Upper lobe of right lung (tissue), 1 donor: ENCODE measurements around the gene ZDHHC14. TPM values are rescaled to one million over a fixed set of nuclear protein-coding genes. Genes with fewer than 3 reads are reported as not detected.

Experiments used
- ATAC-seq: fragments of 200-7000 bp; cut with Tn5 transposase; one replicate; pipeline ENCODE4 v1.9.1; 2020; ENCODE audit warnings: mild to moderate bottlenecking, moderate library complexity
- DNase-seq: peaks from one replicate; pipeline ENCODE4 v3.0.0-alpha.2; 2020
- H3K27ac ChIP-seq: fragments of 200-600 bp; one replicate; pipeline ENCODE4 v1.8.0; 2022
- H3K27me3 ChIP-seq: fragments of 200-600 bp; one replicate; pipeline ENCODE4 v1.8.0; 2022; ENCODE audit warnings: mild to moderate bottlenecking
- H3K36me3 ChIP-seq: fragments of 200-600 bp; one replicate; pipeline ENCODE4 v1.8.0; 2022
- H3K4me1 ChIP-seq: fragments of 200-600 bp; one replicate; pipeline ENCODE4 v1.8.0; 2022
- H3K4me3 ChIP-seq: fragments of 200-600 bp; one replicate; pipeline ENCODE4 v1.8.0; 2022; ENCODE audit warnings: mild to moderate bottlenecking
- H3K9me3 ChIP-seq: fragments of 200-600 bp; one replicate; pipeline ENCODE4 v1.8.0; 2022
- CTCF ChIP-seq: fragments of 200-600 bp; IDR thresholded peaks from one replicate; pipeline ENCODE4 v1.8.0; 2022; ENCODE audit warnings: antibody characterized with exemption
- intact Hi-C: fragments of 100-400 bp; cut with DNase I; formaldehyde crosslinking; loops from one replicate; pipeline ENCODE4 v1.11.0; 2022
- total RNA-seq: library from RNA; stranded (reverse); fragmentation: NEBNext Ultra II Directional; extraction: Animal tissue kit (Norgen Biotek cat#: 25700); gene quantifications from one replicate; pipeline ENCODE4 v1.2.1, GENCODE V29; 2021
- donor health status: DM: no; HTN: yes; CAD: no; lungs with severe emphysema.

ZDHHC14 gene
- total RNA-seq, 1 donor from 2014 or later = 12.2 TPM

DNA sequence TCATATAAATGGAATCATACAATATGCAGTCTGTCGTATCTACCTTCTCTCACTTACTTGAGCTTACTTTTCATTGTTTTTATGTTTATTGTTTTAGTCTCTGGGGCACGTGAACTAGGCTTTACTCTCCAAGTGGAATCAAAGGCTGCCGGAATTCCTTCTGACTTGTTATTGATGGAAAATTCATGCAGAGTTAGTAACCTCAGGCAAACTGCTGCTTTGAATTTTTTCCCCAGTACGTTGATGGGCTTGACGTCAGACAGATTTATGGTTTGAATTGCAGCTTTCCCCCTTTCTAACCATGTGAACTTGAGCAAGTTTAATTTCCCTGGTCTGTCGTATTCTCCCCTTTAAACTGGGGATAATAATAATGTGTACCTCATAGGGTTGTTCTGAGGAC is 68.6 kb downstream of the ZDHHC14 start:
- ATAC-seq (no peak), DNase-seq (no peak)
- no peaks in the 10 kb centered on the region for H3K4me1 ChIP-seq
- intact Hi-C loops = no loop called here
- no peaks in the 10 kb centered on the region for H3K27me3 ChIP-seq
- no peak overlapping the region for H3K4me3 ChIP-seq
- no peak for TF ChIP-seq CTCF
- H3K9me3 ChIP-seq = no peaks in the 10 kb centered on the region
- no peaks in the 10 kb centered on the region for H3K36me3 ChIP-seq
- H3K27ac ChIP-seq = no peak overlapping the region

DNA sequence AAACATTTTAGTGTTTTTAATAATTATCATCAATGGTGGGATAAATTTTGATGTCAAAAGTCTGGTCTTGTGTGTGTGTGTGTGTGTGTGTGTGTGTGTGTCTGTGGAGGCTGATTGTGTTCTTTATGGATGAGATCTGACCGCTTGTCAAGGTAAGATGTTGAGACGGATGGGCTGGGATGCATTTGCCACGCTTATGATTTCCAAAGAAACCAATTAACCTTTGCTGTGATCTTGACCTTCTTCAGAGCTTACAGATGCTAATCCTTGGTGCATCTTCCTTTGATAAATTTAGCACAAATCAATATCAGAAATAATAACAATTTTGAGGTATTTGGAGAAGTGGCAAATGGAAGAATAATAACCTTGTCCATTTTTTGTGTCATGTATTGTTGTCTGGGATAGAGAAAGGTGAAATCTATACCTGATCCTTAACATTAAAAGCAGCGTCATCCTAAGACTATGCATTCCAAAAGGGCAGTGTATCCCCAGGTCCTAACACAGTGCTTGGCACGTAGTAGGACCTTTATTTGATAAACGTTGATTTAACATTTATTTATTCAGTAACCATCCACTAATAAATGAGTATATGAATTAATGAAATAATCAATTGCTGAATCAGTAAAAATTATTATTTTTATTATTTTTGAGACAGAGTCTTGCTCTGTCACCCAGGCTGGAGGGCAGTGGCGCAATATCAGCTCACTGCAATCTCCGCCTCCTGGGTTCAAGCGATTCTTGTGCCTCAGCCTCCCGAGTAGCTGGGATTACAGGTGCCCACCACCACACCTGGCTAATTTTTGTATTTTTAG is 70.1 kb downstream of the ZDHHC14 start:
- Histone ChIP-seq H3K27me3 (no peaks in the 10 kb centered on the region), H3K36me3 (no peaks in the 10 kb centered on the region), H3K27ac (no peak overlapping the region), H3K4me1 (no peaks in the 10 kb centered on the region), H3K9me3 (no peaks in the 10 kb centered on the region), H3K4me3 (no peak overlapping the region)
- DNase-seq = no peak
- no peak for ATAC-seq
- no peak for TF ChIP-seq CTCF
- intact Hi-C loops = no loop called here

DNA sequence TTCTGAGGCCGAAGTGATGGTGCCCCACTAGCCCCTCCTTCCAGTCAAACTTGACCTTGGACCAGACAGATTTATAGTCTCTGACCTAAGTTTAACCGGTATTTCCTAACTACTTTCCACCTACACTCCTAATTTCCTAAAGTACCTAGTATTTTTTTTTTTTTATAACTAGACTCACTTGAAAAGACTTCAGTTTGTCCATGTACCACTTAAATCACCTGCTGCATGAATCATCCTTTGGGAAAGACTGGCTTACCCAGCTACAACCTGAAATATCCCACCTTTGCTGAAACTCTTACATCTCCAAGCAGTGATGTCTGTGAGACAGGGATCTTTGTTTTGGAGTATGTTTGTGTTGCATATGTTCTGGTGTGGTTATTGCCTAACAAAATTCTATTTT is 71.1 kb downstream of the ZDHHC14 start:
- ATAC-seq (no peak), DNase-seq (no peak)
- Histone ChIP-seq H3K27ac (no peak overlapping the region), H3K27me3 (no peaks in the 10 kb centered on the region), H3K36me3 (no peaks in the 10 kb centered on the region), H3K9me3 (no peaks in the 10 kb centered on the region), H3K4me1 (no peaks in the 10 kb centered on the region), H3K4me3 (no peak overlapping the region)
- intact Hi-C loops = no loop called here
- no peak for TF ChIP-seq CTCF

GRCh38 chr6:157453131-157453530 is 72.1 kb downstream of the ZDHHC14 start:
- TF ChIP-seq CTCF = no peak
- no peak overlapping the region for H3K4me3 ChIP-seq
- intact Hi-C loops = no loop called here
- ATAC-seq (no peak), DNase-seq (no peak)
- no peak overlapping the region for H3K27ac ChIP-seq
- no peaks in the 10 kb centered on the region for H3K9me3 ChIP-seq
- no peaks in the 10 kb centered on the region for H3K4me1 ChIP-seq
- H3K36me3 ChIP-seq = no peaks in the 10 kb centered on the region
- no peaks in the 10 kb centered on the region for H3K27me3 ChIP-seq

GRCh38 chr6:157453978-157454377 is 73.0 kb downstream of the ZDHHC14 start:
- H3K27me3 ChIP-seq = no peaks in the 10 kb centered on the region
- H3K9me3 ChIP-seq = no peaks in the 10 kb centered on the region
- intact Hi-C loops = no loop called here
- no peak overlapping the region for H3K27ac ChIP-seq
- no peak overlapping the region for H3K4me3 ChIP-seq
- no peak for DNase-seq
- ATAC-seq = no peak
- H3K36me3 ChIP-seq = no peaks in the 10 kb centered on the region
- H3K4me1 ChIP-seq = no peaks in the 10 kb centered on the region
- no peak for TF ChIP-seq CTCF
